SU-DHL-6 (cell line): ENCODE data around the gene LCE3B.

Source experiments
- CTCF ChIP-seq: fragments of 200-600 bp; sonication (generic); IDR thresholded peaks from one replicate; pipeline ENCODE4 v1.5.1; 2017; ENCODE audit warnings: antibody characterized with exemption, mild to moderate bottlenecking, low read length, moderate library complexity; ENCODE audit not compliant: insufficient read depth, poor library complexity, severe bottlenecking
- EZH2phosphoT487 ChIP-seq: fragments of 200-600 bp; sonication (generic), shearing (Covaris generic); conservative IDR thresholded peaks from 2 replicates; pipeline ENCODE4 v1.6.1; 2018; ENCODE audit warnings: mild to moderate bottlenecking, antibody characterized with exemption, low read length, moderate library complexity, mixed read lengths

- TF ChIP-seq CTCF (no peak), EZH2phosphoT487 (no peak)
Measured at GRCh38 chr1:152626744-152627143, 13.1 kb downstream of the LCE3B start.
